H9 (cell line): ENCODE measurements around the gene DEFB132. TPM values are rescaled to one million over a fixed set of nuclear protein-coding genes. Genes with fewer than 3 reads are reported as not detected.
A peak's percentile ranks its signal among the peaks of the same experiment; 100 is the strongest.

Experiments used
- DNase-seq: peaks from one replicate; pipeline ENCODE4 v3.0.0-alpha.2; 2017
- H2AFZ ChIP-seq: one replicate; pipeline ENCODE4 v1.6.1; 2013; ENCODE audit warnings: mild to moderate bottlenecking, low read length, control low read depth, moderate library complexity
- H2AK5ac ChIP-seq: 2 replicates; pipeline ENCODE4 v1.6.1; 2013; ENCODE audit warnings: low read length, control low read depth, mixed read lengths; ENCODE audit not compliant: insufficient read length
- H2BK120ac ChIP-seq: one replicate; pipeline ENCODE4 v1.6.1; 2013; ENCODE audit warnings: low read depth, mild to moderate bottlenecking, low read length, control low read depth, inconsistent platforms; ENCODE audit not compliant: poor library complexity, severe bottlenecking
- H2BK12ac ChIP-seq: 2 replicates; pipeline ENCODE4 v1.6.1; 2013; ENCODE audit warnings: low read length, control low read depth, mixed read lengths, low read depth; ENCODE audit not compliant: insufficient read length
- H2BK15ac ChIP-seq: 2 replicates; pipeline ENCODE4 v1.6.1; 2013; ENCODE audit warnings: low read depth, low read length, control low read depth
- H2BK20ac ChIP-seq: one replicate; pipeline ENCODE4 v1.6.1; 2013; ENCODE audit warnings: low read depth, mild to moderate bottlenecking, low read length, control low read depth, inconsistent platforms; ENCODE audit not compliant: poor library complexity, severe bottlenecking
- H2BK5ac ChIP-seq: 2 replicates; pipeline ENCODE4 v1.6.1; 2013; ENCODE audit warnings: low read length, control low read depth, mixed read lengths; ENCODE audit not compliant: insufficient read length
- H3K14ac ChIP-seq: 2 replicates; pipeline ENCODE4 v1.6.1; 2013; ENCODE audit warnings: low read length, control low read depth; ENCODE audit not compliant: insufficient read depth
- H3K18ac ChIP-seq: 2 replicates; pipeline ENCODE4 v1.6.1; 2013; ENCODE audit warnings: low read depth, mild to moderate bottlenecking, mixed read lengths, low read length, control low read depth; ENCODE audit not compliant: insufficient read length
- H3K23ac ChIP-seq: 2 replicates; pipeline ENCODE4 v1.6.1; 2013; ENCODE audit warnings: low read length, control low read depth, mixed read lengths, low read depth; ENCODE audit not compliant: insufficient read length
- H3K23me2 ChIP-seq: 2 replicates; pipeline ENCODE4 v1.6.1; 2013; ENCODE audit warnings: low read depth, mild to moderate bottlenecking, mixed read lengths, low read length, control low read depth; ENCODE audit not compliant: insufficient read length, poor library complexity, severe bottlenecking
- H3K27ac ChIP-seq: 2 replicates; pipeline ENCODE4 v1.5.1; 2013; ENCODE audit warnings: low read length, control low read depth, mixed read lengths, low read depth; ENCODE audit not compliant: insufficient read length
- H3K27me3 ChIP-seq: 2 replicates; pipeline ENCODE4 v1.6.1; 2013; ENCODE audit warnings: low read length, control low read depth, inconsistent platforms; ENCODE audit not compliant: insufficient read depth
- H3K4ac ChIP-seq: 2 replicates; pipeline ENCODE4 v1.6.1; 2013; ENCODE audit warnings: low read depth, mild to moderate bottlenecking, control low read depth, inconsistent platforms, low read length, moderate library complexity
- H3K4me1 ChIP-seq: 2 replicates; pipeline ENCODE4 v1.6.1; 2013; ENCODE audit warnings: low read length, control low read depth, inconsistent platforms; ENCODE audit not compliant: insufficient read depth
- H3K4me2 ChIP-seq: 2 replicates; pipeline ENCODE4 v1.6.1; 2013; ENCODE audit warnings: low read length, control low read depth, mixed read lengths; ENCODE audit not compliant: insufficient read length, insufficient read depth
- H3K56ac ChIP-seq: 2 replicates; pipeline ENCODE4 v1.6.1; 2013; ENCODE audit warnings: low read depth, mild to moderate bottlenecking, mixed read lengths, low read length, control low read depth; ENCODE audit not compliant: insufficient read length
- H3K79me1 ChIP-seq: 2 replicates; pipeline ENCODE4 v1.6.1; 2013; ENCODE audit warnings: low read depth, mild to moderate bottlenecking, moderate library complexity, low read length, control low read depth, inconsistent platforms; ENCODE audit not compliant: insufficient read depth, poor library complexity, severe bottlenecking
- H3K79me2 ChIP-seq: 2 replicates; pipeline ENCODE4 v1.6.1; 2013; ENCODE audit warnings: low read length, control low read depth, inconsistent platforms; ENCODE audit not compliant: insufficient read depth
- H3K9ac ChIP-seq: 2 replicates; pipeline ENCODE4 v1.6.1; 2013; ENCODE audit warnings: low read length, control low read depth, mixed read lengths; ENCODE audit not compliant: insufficient read length; ENCODE audit errors: extremely low read depth
- H3K9me3 ChIP-seq: one replicate; pipeline ENCODE4 v1.6.1; 2013; ENCODE audit warnings: low read depth, low read length, inconsistent platforms; ENCODE audit not compliant: control insufficient read depth
- H3T11ph ChIP-seq: one replicate; pipeline ENCODE4 v1.6.1; 2013; ENCODE audit warnings: mild to moderate bottlenecking, low read length, control low read depth, inconsistent platforms
- H4K20me1 ChIP-seq: one replicate; pipeline ENCODE4 v1.6.1; 2013; ENCODE audit not compliant: control insufficient read depth, insufficient read length, insufficient read depth
- H4K5ac ChIP-seq: 2 replicates; pipeline ENCODE4 v1.6.1; 2013; ENCODE audit warnings: low read depth, mild to moderate bottlenecking, mixed read lengths, low read length, control low read depth; ENCODE audit not compliant: insufficient read length
- H4K8ac ChIP-seq: replicated peaks from 2 replicates; pipeline ENCODE4 v1.6.1; 2013; ENCODE audit warnings: low read length, control low read depth, mixed read lengths, low read depth; ENCODE audit not compliant: insufficient read length
- H4K91ac ChIP-seq: 2 replicates; pipeline ENCODE4 v1.6.1; 2013; ENCODE audit warnings: low read depth, mild to moderate bottlenecking, moderate library complexity, mixed read lengths, low read length, control low read depth; ENCODE audit not compliant: insufficient read length
- H3K27ac Mint-ChIP-seq, 3 experiments: 2 replicates in 2 of 3; 3 replicates in 1 of 3; pipeline ENCODE4 v1.8.0; 2020 to 2021; ENCODE audit warnings: mixed read lengths in 3 of 3, mild to moderate bottlenecking in 1 of 3, moderate library complexity in 1 of 3
- H3K27me3 Mint-ChIP-seq: 2 replicates; pipeline ENCODE4 v1.8.0; 2021; ENCODE audit warnings: low read depth, mild to moderate bottlenecking, moderate library complexity, mixed read lengths
- H3K36me3 Mint-ChIP-seq, 3 experiments: 2 replicates in 2 of 3; 3 replicates in 1 of 3; pipeline ENCODE4 v1.8.0; 2020 to 2021; ENCODE audit warnings: low read depth in 3 of 3, mixed read lengths in 3 of 3; ENCODE audit not compliant: insufficient read depth in 1 of 3
- H3K4me1 Mint-ChIP-seq, 2 experiments: 2 replicates each; pipeline ENCODE4 v1.8.0; 2020; ENCODE audit warnings: mixed read lengths in 2 of 2
- H3K4me3 Mint-ChIP-seq, 2 experiments: 2 replicates in 1 of 2; 3 replicates in 1 of 2; pipeline ENCODE4 v1.8.0; 2020 to 2021; ENCODE audit warnings: mild to moderate bottlenecking in 2 of 2, mixed read lengths in 2 of 2, moderate library complexity in 1 of 2
- H3K9me3 Mint-ChIP-seq, 2 experiments: 2 replicates in 1 of 2; 3 replicates in 1 of 2; pipeline ENCODE4 v1.8.0; 2020; ENCODE audit warnings: mild to moderate bottlenecking in 2 of 2, mixed read lengths in 2 of 2, moderate library complexity in 1 of 2
- CTCF ChIP-seq: fragments of 200-600 bp; sonication (generic); conservative IDR thresholded peaks from 3 replicates; pipeline ENCODE4 v1.8.0; 2021; ENCODE audit warnings: antibody characterized with exemption, mild to moderate bottlenecking
- WGBS: extraction: QIAGEN DNeasy Blood & Tissue Kit; methylation state at CpG from one replicate; pipeline ENCODE4 v1.1.7; 2013; ENCODE audit warnings: missing lambda C conversion rate, low lambda C conversion rate, mixed read lengths; ENCODE audit not compliant: insufficient read length; ENCODE audit errors: extremely low coverage; 5-methylcytosine and 5-hydroxymethylcytosine counted together
- total RNA-seq: library from RNA; stranded (reverse); gene quantifications from 2 replicates; pipeline ENCODE4 v1.2.1, GENCODE V29; 2021

The DEFB132 gene
- total RNA-seq, 1 experiment from 2014 or later: not detected

- H3K79me1 ChIP-seq: no peaks in the 10 kb centered on the region
- H3K36me3 Mint-ChIP-seq: peaks cover 2 to 21% (median 7%) of the 10 kb centered on the region in 3 experiments; a peak in 5 of 7 replicates
- peak within 1 kb of the TSS; percentile 83 for H3K18ac ChIP-seq
- no peak within 1 kb of the TSS for H2BK5ac ChIP-seq
- H2BK120ac ChIP-seq: no peak within 1 kb of the TSS
- peaks cover 20% of the 10 kb centered on the region for H3K27me3 Mint-ChIP-seq
- H2AK5ac ChIP-seq: no peak within 1 kb of the TSS
- no peak within 1 kb of the TSS for H3K56ac ChIP-seq
- DNase-seq: peak; percentile 92
- peak; percentile 53; the same call in 2 of the 3 replicates for TF ChIP-seq CTCF
- H3K79me2 ChIP-seq: no peaks in the 10 kb centered on the region; the same call in 1 of the 2 replicates
- no peak within 1 kb of the TSS for H2BK12ac ChIP-seq
- no peaks in the 10 kb centered on the region; a peak in 1 of 5 replicates for H3K9me3 Mint-ChIP-seq
- H3K9me3 ChIP-seq: no peaks in the 10 kb centered on the region
- H3K4ac ChIP-seq: no peak within 1 kb of the TSS
- peak within 1 kb of the TSS; percentile 79 for H3K9ac ChIP-seq
- H3K14ac ChIP-seq: peak within 1 kb of the TSS; percentile 91
- no peak within 1 kb of the TSS for H2BK20ac ChIP-seq
- H3T11ph ChIP-seq: no peak within 1 kb of the TSS
- no CpG with 5 or more reads among the region's 43 CpGs for WGBS
- H4K8ac ChIP-seq: no peak within 1 kb of the TSS
- peak within 1 kb of the TSS; percentile 25 to 88 (median 66); a peak in 2 of 7 replicates for H3K27ac Mint-ChIP-seq
- no peak within 1 kb of the TSS for H3K4me3 Mint-ChIP-seq
- peaks cover 0 to 5% of the 10 kb centered on the region in 2 experiments; a peak in 2 of 4 replicates for H3K4me1 Mint-ChIP-seq
- no peak within 1 kb of the TSS for H4K91ac ChIP-seq
- peaks cover 5% of the 10 kb centered on the region; the same call in 1 of the 2 replicates for H3K4me1 ChIP-seq
- H3K27me3 ChIP-seq: no peaks in the 10 kb centered on the region; the same call in 1 of the 2 replicates
- H3K23me2 ChIP-seq: peaks cover 6% of the 10 kb centered on the region
- no peak within 1 kb of the TSS for H3K23ac ChIP-seq
- peak within 1 kb of the TSS; percentile 99 for H2AFZ ChIP-seq
- H3K27ac ChIP-seq: no peak within 1 kb of the TSS
- H4K20me1 ChIP-seq: no peaks in the 10 kb centered on the region
- H4K5ac ChIP-seq: no peak within 1 kb of the TSS
- H3K4me2 ChIP-seq: peak within 1 kb of the TSS; percentile 75
- no peak within 1 kb of the TSS for H2BK15ac ChIP-seq
Observed at GRCh38 chr20:290084-290831, 32.7 kb downstream of the DEFB132 start, which contains the start of gene C20orf96. C20orf96 (minus strand) TSS chr20:290750; CDS start chr20:290610, 140 bp downstream.
